CD8-positive, alpha-beta memory T cell (primary cell): ENCODE measurements around the gene NKAIN2. TPM values are rescaled to one million over a fixed set of nuclear protein-coding genes. Genes with fewer than 3 reads are reported as not detected.
"Not testable (repeated sequence)": the region's sequence is repeated elsewhere in the genome, so short reads cannot be mapped to it uniquely, and the experiment has no call there.

Experiments
- CTCF ChIA-PET: fragments of 350-600 bp; sonication (Branson Sonifier 250); formaldehyde crosslinking; loops from one replicate; lab custom pipeline; 2021; ENCODE audit warnings: antibody characterized with exemption; lab: Charles Lee
- POLR2A ChIA-PET: fragments of 350-600 bp; sonication (Branson Sonifier 250); formaldehyde crosslinking; loops from one replicate; lab custom pipeline; 2021; ENCODE audit warnings: antibody characterized with exemption; lab: Charles Lee
- DNase-seq, 5 donors: peaks; one replicate each; pipeline versions ENCODE4 v3.0.0 to v3.0.0-alpha.2; 2020 to 2022; ENCODE audit warnings: mixed read lengths in 1 of 5
- H3K27ac ChIP-seq: one replicate; pipeline ENCODE4 v1.7.0; 2013; ENCODE audit warnings: low read depth, mild to moderate bottlenecking, low read length, moderate library complexity
- H3K27me3 ChIP-seq: 2 replicates; pipeline ENCODE4 v1.7.0; 2013; ENCODE audit warnings: low read length, mild to moderate bottlenecking; ENCODE audit not compliant: insufficient read depth, poor library complexity, severe bottlenecking
- H3K36me3 ChIP-seq: 2 replicates; pipeline ENCODE4 v1.7.0; 2013; ENCODE audit warnings: mild to moderate bottlenecking, low read length, moderate library complexity; ENCODE audit not compliant: insufficient read depth
- H3K4me1 ChIP-seq: 2 replicates; pipeline ENCODE4 v1.7.0; 2013; ENCODE audit warnings: mild to moderate bottlenecking, low read length, moderate library complexity; ENCODE audit not compliant: insufficient read depth
- H3K4me3 ChIP-seq: 2 replicates; pipeline ENCODE4 v1.7.0; 2013; ENCODE audit warnings: mild to moderate bottlenecking, low read length
- H3K9me3 ChIP-seq: 2 replicates; pipeline ENCODE4 v1.7.0; 2013; ENCODE audit warnings: mild to moderate bottlenecking, low read length
- H3K27ac Mint-ChIP-seq, 8 donors: one replicate each; pipeline ENCODE4 v1.8.0; 2020 to 2021; ENCODE audit warnings: mixed read lengths in 8 of 8, mild to moderate bottlenecking in 6 of 8, inconsistent platforms in 3 of 8, moderate library complexity in 3 of 8
- H3K27me3 Mint-ChIP-seq, 2 donors: one replicate each; pipeline ENCODE4 v1.8.0; 2020 to 2021; ENCODE audit warnings: mixed read lengths in 2 of 2, mild to moderate bottlenecking in 1 of 2, moderate library complexity in 1 of 2
- H3K36me3 Mint-ChIP-seq, 3 donors: one replicate each; pipeline ENCODE4 v1.8.0; 2020 to 2021; ENCODE audit warnings: mixed read lengths in 3 of 3, inconsistent platforms in 1 of 3, mild to moderate bottlenecking in 1 of 3
- H3K4me1 Mint-ChIP-seq, 3 donors: one replicate each; pipeline ENCODE4 v1.8.0; 2020 to 2021; ENCODE audit warnings: mixed read lengths in 3 of 3, inconsistent platforms in 1 of 3, mild to moderate bottlenecking in 1 of 3
- H3K4me3 Mint-ChIP-seq, 7 donors: one replicate each; pipeline ENCODE4 v1.8.0; 2020 to 2021; ENCODE audit warnings: mixed read lengths in 7 of 7, mild to moderate bottlenecking in 6 of 7, moderate library complexity in 4 of 7, inconsistent platforms in 2 of 7
- H3K9me3 Mint-ChIP-seq, 5 donors: one replicate each; pipeline ENCODE4 v1.8.0; 2020 to 2022; ENCODE audit warnings: mixed read lengths in 5 of 5, mild to moderate bottlenecking in 3 of 5, moderate library complexity in 2 of 5, inconsistent platforms in 1 of 5
- polyA plus RNA-seq: library from polyadenylated mRNA; unstranded; fragments of 300-500 nt; fragmentation: Illumina TruSeq; gene quantifications from one replicate; pipeline ENCODE4 v1.2.3, GENCODE V29; 2021
- total RNA-seq, 2 experiments: library from RNA; stranded (reverse); gene quantifications; one replicate each; pipeline ENCODE4 v1.2.3, GENCODE V29; 2021

NKAIN2 gene
- total and polyA plus RNA-seq, 3 experiments from 2014 or later: not detected

- H3K36me3 ChIP-seq: no peaks in the 10 kb centered on the region
- no peak for DNase-seq
- H3K27ac ChIP-seq: no peak overlapping the region
- no peaks in the 10 kb centered on the region for H3K9me3 ChIP-seq
- no peaks in the 10 kb centered on the region for H3K27me3 Mint-ChIP-seq
- CTCF ChIA-PET: no interaction called here
- POLR2A ChIA-PET: no interaction called here
- no peaks in the 10 kb centered on the region for H3K4me1 ChIP-seq
- no peak overlapping the region for H3K4me3 Mint-ChIP-seq
- no peak overlapping the region for H3K4me3 ChIP-seq
- no peaks in the 10 kb centered on the region for H3K4me1 Mint-ChIP-seq
- peaks cover 0 to 1% (median 0%) of the 10 kb centered on the region in 3 donors for H3K36me3 Mint-ChIP-seq
- H3K27me3 ChIP-seq: no peaks in the 10 kb centered on the region
- H3K9me3 Mint-ChIP-seq: peaks cover 4 to 26% (median 11%) of the 10 kb centered on the region in 5 donors
- H3K27ac Mint-ChIP-seq: no peak overlapping the region
Observed at GRCh38 chr6:124226396-124226795, 422.7 kb downstream of the NKAIN2 start.

- H3K27me3 Mint-ChIP-seq: no peaks in the 10 kb centered on the region
- no peaks in the 10 kb centered on the region for H3K36me3 Mint-ChIP-seq
- CTCF ChIA-PET: no interaction called here
Observed at GRCh38 chr6:124233221-124233620, 429.6 kb downstream of the NKAIN2 start.

GRCh38 chr6:124234801-124235200 lies 431.1 kb downstream of the NKAIN2 start:
- H3K27me3 ChIP-seq: no peaks in the 10 kb centered on the region
- Mint-ChIP-seq H3K27ac (no peak overlapping the region), H3K4me1 (no peaks in the 10 kb centered on the region), H3K36me3 (no peaks in the 10 kb centered on the region), H3K27me3 (no peaks in the 10 kb centered on the region), H3K4me3 (no peak overlapping the region), H3K9me3 (peaks cover 0 to 26% (median 4%) of the 10 kb centered on the region in 5 donors)
- DNase-seq: no peak
- no peaks in the 10 kb centered on the region for H3K9me3 ChIP-seq
- H3K27ac ChIP-seq: no peak overlapping the region
- CTCF ChIA-PET: no interaction called here
- H3K36me3 ChIP-seq: no peaks in the 10 kb centered on the region
- POLR2A ChIA-PET: no interaction called here
- H3K4me1 ChIP-seq: no peaks in the 10 kb centered on the region
- H3K4me3 ChIP-seq: no peak overlapping the region

More at GRCh38 chr6:124233221-124233620, 429.6 kb downstream of the NKAIN2 start:
- no peak overlapping the region for H3K4me3 Mint-ChIP-seq
- POLR2A ChIA-PET: no interaction called here
- no peaks in the 10 kb centered on the region for H3K36me3 ChIP-seq
- H3K4me1 Mint-ChIP-seq: no peaks in the 10 kb centered on the region
- H3K27ac ChIP-seq: no peak overlapping the region
- H3K27me3 ChIP-seq: no peaks in the 10 kb centered on the region
- no peak for DNase-seq
- H3K9me3 Mint-ChIP-seq: peaks cover 0 to 32% (median 5%) of the 10 kb centered on the region in 5 donors
- no peaks in the 10 kb centered on the region for H3K4me1 ChIP-seq
- no peak overlapping the region for H3K27ac Mint-ChIP-seq
- H3K4me3 ChIP-seq: no peak overlapping the region
- no peaks in the 10 kb centered on the region for H3K9me3 ChIP-seq

GRCh38 chr6:124237911-124238310 lies 434.2 kb downstream of the NKAIN2 start:
- Mint-ChIP-seq H3K27me3 (no peaks in the 10 kb centered on the region), H3K4me3 (no peak overlapping the region), H3K4me1 (no peaks in the 10 kb centered on the region), H3K36me3 (no peaks in the 10 kb centered on the region), H3K9me3 (peaks cover 0 to 32% (median 8%) of the 10 kb centered on the region in 5 donors), H3K27ac (no peak overlapping the region)
- no peaks in the 10 kb centered on the region for H3K27me3 ChIP-seq
- H3K4me1 ChIP-seq: no peaks in the 10 kb centered on the region
- POLR2A ChIA-PET: no interaction called here
- no peak overlapping the region for H3K27ac ChIP-seq
- CTCF ChIA-PET: no interaction called here
- H3K36me3 ChIP-seq: no peaks in the 10 kb centered on the region
- no peak overlapping the region for H3K4me3 ChIP-seq
- DNase-seq: no peak
- H3K9me3 ChIP-seq: no peaks in the 10 kb centered on the region

- H3K36me3 ChIP-seq, H3K4me3 ChIP-seq, H3K9me3 ChIP-seq, H3K27ac Mint-ChIP-seq, H3K27ac ChIP-seq, H3K27me3 Mint-ChIP-seq, H3K4me1 ChIP-seq, H3K4me1 Mint-ChIP-seq, H3K27me3 ChIP-seq, H3K4me3 Mint-ChIP-seq, DNase-seq, POLR2A ChIA-PET, CTCF ChIA-PET, H3K36me3 Mint-ChIP-seq: not testable (repeated sequence)
- H3K9me3 Mint-ChIP-seq: peaks cover 0 to 31% (median 8%) of the 10 kb centered on the region in 5 donors
Observed at GRCh38 chr6:124238408-124238807, 434.7 kb downstream of the NKAIN2 start.

GRCh38 chr6:124254941-124255685 lies 451.4 kb downstream of the NKAIN2 start:
- no peak for DNase-seq
- CTCF ChIA-PET: no interaction called here
- Mint-ChIP-seq H3K27ac (no peak overlapping the region), H3K36me3 (no peaks in the 10 kb centered on the region), H3K4me1 (no peaks in the 10 kb centered on the region), H3K27me3 (no peaks in the 10 kb centered on the region), H3K9me3 (peaks cover 0 to 9% (median 2%) of the 10 kb centered on the region in 5 donors), H3K4me3 (no peak overlapping the region)
- Histone ChIP-seq H3K27ac (no peak overlapping the region), H3K4me3 (no peak overlapping the region), H3K4me1 (no peaks in the 10 kb centered on the region), H3K9me3 (no peaks in the 10 kb centered on the region), H3K27me3 (no peaks in the 10 kb centered on the region), H3K36me3 (no peaks in the 10 kb centered on the region)
- POLR2A ChIA-PET: no interaction called here

- no peaks in the 10 kb centered on the region for H3K27me3 ChIP-seq
- peaks cover 0 to 11% (median 3%) of the 10 kb centered on the region in 5 donors for H3K9me3 Mint-ChIP-seq
- H3K27ac Mint-ChIP-seq: no peak overlapping the region
- no peak for DNase-seq
- H3K36me3 Mint-ChIP-seq: no peaks in the 10 kb centered on the region
- CTCF ChIA-PET: no interaction called here
- H3K9me3 ChIP-seq: no peaks in the 10 kb centered on the region
- no peak overlapping the region for H3K4me3 ChIP-seq
- no peaks in the 10 kb centered on the region for H3K27me3 Mint-ChIP-seq
- H3K4me1 Mint-ChIP-seq: no peaks in the 10 kb centered on the region
- no peaks in the 10 kb centered on the region for H3K36me3 ChIP-seq
- H3K4me1 ChIP-seq: no peaks in the 10 kb centered on the region
- no peak overlapping the region for H3K27ac ChIP-seq
- POLR2A ChIA-PET: no interaction called here
- H3K4me3 Mint-ChIP-seq: no peak overlapping the region
Observed at GRCh38 chr6:124260337-124260736, 456.7 kb downstream of the NKAIN2 start.

GRCh38 chr6:124269733-124270132 lies 466.1 kb downstream of the NKAIN2 start:
- Histone ChIP-seq H3K27ac (no peak overlapping the region), H3K9me3 (no peaks in the 10 kb centered on the region), H3K4me3 (no peak overlapping the region), H3K36me3 (no peaks in the 10 kb centered on the region), H3K27me3 (no peaks in the 10 kb centered on the region), H3K4me1 (no peaks in the 10 kb centered on the region)
- Mint-ChIP-seq H3K9me3 (peaks cover 0 to 6% (median 4%) of the 10 kb centered on the region in 5 donors), H3K36me3 (no peaks in the 10 kb centered on the region), H3K4me1 (no peaks in the 10 kb centered on the region), H3K27me3 (no peaks in the 10 kb centered on the region), H3K27ac (no peak overlapping the region), H3K4me3 (no peak overlapping the region)
- ChIA-PET CTCF (no interaction called here), POLR2A (no interaction called here)
- no peak for DNase-seq
